ENCODE measurements around the gene ACSBG1. TPM values are rescaled to one million over a fixed set of nuclear protein-coding genes. Genes with fewer than 3 reads are reported as not detected.

The ACSBG1 gene
- total and polyA plus RNA-seq, 9 donors: 0.15 to 2.2 (median 0.45) TPM; not detected in 2

- Histone ChIP-seq H3K4me1 (ENCODE audit: insufficient read depth) (no peaks in the 10 kb centered on the region), H3K27me3 (no peaks in the 10 kb centered on the region), H3K36me3 (no peaks in the 10 kb centered on the region), H3K9me3 (no peaks in the 10 kb centered on the region), H3K4me3 (no peak overlapping the region), H3K27ac (no peak overlapping the region)
- intact Hi-C loops (cut with DNase I): no loop called here
- DNase-seq: no peak
- WGBS, 3 donors: 78 to 84% (median 79%) methylated on average over 3 of the region's 3 CpGs
- no peak for TF ChIP-seq POLR2A (IDR thresholded peaks at IDR 0.05)
- TF ChIP-seq, protein P1, sequence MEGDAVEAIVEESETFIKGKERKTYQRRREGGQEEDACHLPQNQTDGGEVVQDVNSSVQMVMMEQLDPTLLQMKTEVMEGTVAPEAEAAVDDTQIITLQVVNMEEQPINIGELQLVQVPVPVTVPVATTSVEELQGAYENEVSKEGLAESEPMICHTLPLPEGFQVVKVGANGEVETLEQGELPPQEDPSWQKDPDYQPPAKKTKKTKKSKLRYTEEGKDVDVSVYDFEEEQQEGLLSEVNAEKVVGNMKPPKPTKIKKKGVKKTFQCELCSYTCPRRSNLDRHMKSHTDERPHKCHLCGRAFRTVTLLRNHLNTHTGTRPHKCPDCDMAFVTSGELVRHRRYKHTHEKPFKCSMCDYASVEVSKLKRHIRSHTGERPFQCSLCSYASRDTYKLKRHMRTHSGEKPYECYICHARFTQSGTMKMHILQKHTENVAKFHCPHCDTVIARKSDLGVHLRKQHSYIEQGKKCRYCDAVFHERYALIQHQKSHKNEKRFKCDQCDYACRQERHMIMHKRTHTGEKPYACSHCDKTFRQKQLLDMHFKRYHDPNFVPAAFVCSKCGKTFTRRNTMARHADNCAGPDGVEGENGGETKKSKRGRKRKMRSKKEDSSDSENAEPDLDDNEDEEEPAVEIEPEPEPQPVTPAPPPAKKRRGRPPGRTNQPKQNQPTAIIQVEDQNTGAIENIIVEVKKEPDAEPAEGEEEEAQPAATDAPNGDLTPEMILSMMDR (IDR thresholded peaks at IDR 0.05): no peak
- no peak for TF ChIP-seq EP300 (IDR thresholded peaks at IDR 0.05)
Measured at GRCh38 chr15:78256044-78256437, 21.7 kb upstream of the ACSBG1 start.

DNA sequence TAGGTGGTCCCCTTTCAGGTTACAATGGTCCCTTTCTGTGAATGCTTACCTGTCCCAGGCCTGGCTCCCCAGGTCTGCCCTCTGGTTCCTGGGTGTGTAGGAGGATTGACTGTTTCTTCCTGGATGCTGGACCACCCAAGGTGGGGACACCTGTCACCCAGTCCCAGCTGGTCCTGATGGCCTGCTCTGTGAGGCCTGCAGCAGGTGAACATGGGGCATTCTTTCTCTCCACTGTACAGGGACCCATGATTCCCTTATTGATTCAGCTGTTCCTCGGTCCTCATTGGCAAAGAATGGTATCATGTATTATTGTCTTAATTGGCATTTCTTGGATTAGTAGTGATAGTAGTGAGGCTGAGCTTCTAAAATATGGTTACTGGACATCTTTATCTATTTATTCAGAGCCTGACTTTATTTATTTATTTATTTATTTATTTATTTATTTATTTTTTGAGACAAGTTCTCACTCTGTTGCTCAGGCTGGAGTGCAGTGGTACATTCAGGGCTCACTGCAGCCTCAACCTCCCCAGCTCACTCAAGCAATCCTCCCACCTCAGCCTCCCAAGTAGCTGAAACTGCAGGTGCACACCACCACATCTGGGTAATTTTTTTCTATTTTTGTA is 21.2 kb upstream of the ACSBG1 start:
- 80 to 97% (median 89%) methylated on average over 1 of the region's 1 CpG for WGBS, 3 donors
- Histone ChIP-seq H3K9me3 (no peaks in the 10 kb centered on the region), H3K4me3 (no peak overlapping the region), H3K36me3 (no peaks in the 10 kb centered on the region), H3K27ac (no peak overlapping the region), H3K4me1 (ENCODE audit: insufficient read depth) (no peaks in the 10 kb centered on the region), H3K27me3 (no peaks in the 10 kb centered on the region)
- intact Hi-C loops (cut with DNase I): no loop called here
- no peak for DNase-seq
- no peak for TF ChIP-seq POLR2A (IDR thresholded peaks at IDR 0.05)
- TF ChIP-seq, protein P1 (IDR thresholded peaks at IDR 0.05): no peak
- TF ChIP-seq EP300 (IDR thresholded peaks at IDR 0.05): no peak

DNA sequence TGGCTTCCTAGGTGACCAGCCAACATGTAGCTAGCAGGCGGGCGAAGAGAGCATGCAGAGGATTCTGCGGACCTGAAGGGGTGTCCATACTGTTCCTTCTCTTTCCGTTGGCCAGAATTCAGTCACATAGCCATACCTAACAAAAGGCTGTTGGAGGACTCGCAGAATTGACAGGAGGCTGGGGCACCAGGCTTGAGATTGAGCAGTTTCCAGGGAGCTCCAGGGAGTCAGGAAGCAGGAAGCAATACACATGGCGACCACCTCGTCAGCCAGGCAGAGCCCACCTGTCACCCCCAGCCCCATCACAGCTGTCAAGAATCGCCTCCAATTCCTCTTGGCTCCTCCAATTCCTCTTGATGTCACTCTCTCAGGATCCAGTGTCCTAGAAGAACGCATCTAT is 16.8 kb upstream of the ACSBG1 start:
- Histone ChIP-seq H3K27ac (no peak overlapping the region), H3K9me3 (no peaks in the 10 kb centered on the region), H3K4me1 (ENCODE audit: insufficient read depth) (no peaks in the 10 kb centered on the region), H3K4me3 (no peak overlapping the region), H3K36me3 (no peaks in the 10 kb centered on the region), H3K27me3 (no peaks in the 10 kb centered on the region)
- TF ChIP-seq, protein P1 (IDR thresholded peaks at IDR 0.05): no peak
- no peak for TF ChIP-seq POLR2A (IDR thresholded peaks at IDR 0.05)
- no peak for TF ChIP-seq EP300 (IDR thresholded peaks at IDR 0.05)
- intact Hi-C loops (cut with DNase I): no loop called here
- no peak for DNase-seq
- WGBS, 3 donors: 78 to 90% (median 82%) methylated on average over 9 of the region's 9 CpGs

DNA sequence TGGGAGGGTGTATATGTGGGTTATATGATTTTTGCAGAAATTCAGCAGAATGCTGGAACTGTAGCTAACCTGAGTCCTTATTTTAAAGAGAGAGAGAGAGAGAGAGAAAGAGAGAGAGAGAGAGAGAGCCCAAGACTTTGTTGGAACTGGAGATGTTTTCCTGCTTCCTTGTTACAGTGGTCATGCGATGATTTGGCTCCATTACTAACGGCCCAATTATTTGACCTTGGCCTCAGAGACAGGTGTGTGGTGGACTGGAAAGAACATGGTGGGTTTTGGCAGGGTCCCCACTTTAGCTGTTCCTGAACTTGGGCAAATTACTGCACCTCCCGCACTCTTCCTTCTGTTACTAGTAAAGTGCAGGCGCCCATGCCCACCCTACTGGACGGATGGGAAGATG is 14.8 kb upstream of the ACSBG1 start:
- H3K36me3 ChIP-seq: no peaks in the 10 kb centered on the region
- H3K27ac ChIP-seq: no peak overlapping the region
- TF ChIP-seq POLR2A (IDR thresholded peaks at IDR 0.05) (no peak), EP300 (IDR thresholded peaks at IDR 0.05) (no peak)
- TF ChIP-seq, protein P1 (IDR thresholded peaks at IDR 0.05): no peak
- H3K4me3 ChIP-seq: no peak overlapping the region
- no peaks in the 10 kb centered on the region for H3K4me1 ChIP-seq (ENCODE audit: insufficient read depth)
- intact Hi-C loops (cut with DNase I): loop anchor here in 1 of 4 donors (10.0 kb wide), 1 partner anchor 284 kb away; no protein-coding TSS in a partner anchor
- DNase-seq: no peak
- WGBS, 3 donors: 67 to 73% (median 69%) methylated on average over 5 of the region's 5 CpGs
- H3K9me3 ChIP-seq: no peaks in the 10 kb centered on the region
- no peaks in the 10 kb centered on the region for H3K27me3 ChIP-seq

Data from ovary (tissue), 9 donors.